Measurements from ENCODE around the gene TMCO1. TPM values are rescaled to one million over a fixed set of nuclear protein-coding genes. Genes with fewer than 3 reads are reported as not detected.
"Not testable (repeated sequence)": the region's sequence is repeated elsewhere in the genome, so short reads cannot be mapped to it uniquely, and the experiment has no call there.

The TMCO1 gene
- total and polyA plus RNA-seq, 11 donors: 27.4 to 102 (median 54.3) TPM

DNA sequence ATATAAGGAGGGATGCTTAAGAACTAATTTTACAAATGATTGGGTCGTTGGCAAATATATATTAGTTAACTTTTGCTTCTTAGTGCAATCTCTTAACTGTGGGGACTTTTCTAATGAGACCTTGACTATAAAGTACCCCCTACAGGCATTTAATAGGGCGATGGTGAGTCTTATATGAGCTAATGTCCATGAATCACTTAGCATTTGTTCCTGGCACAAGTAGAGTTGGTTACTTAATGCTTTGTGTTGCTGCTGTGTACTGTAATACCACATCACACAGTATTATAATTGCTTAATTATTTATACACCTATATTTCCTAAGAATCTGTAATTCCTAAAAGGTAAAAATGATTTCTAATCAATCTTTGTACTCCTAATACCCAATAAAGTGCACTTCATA, 25.3 kb upstream of the TMCO1 start:
- 66 to 84% (median 69%) methylated on average over 2 of the region's 2 CpGs for WGBS, 4 donors
- intact Hi-C loops (cut with DNase I): no loop called here
- DNase-seq (no peak), ATAC-seq (no peak)
- TF ChIP-seq CTCF (IDR thresholded peaks at IDR 0.05): no peak
- no peak for TF ChIP-seq POLR2A (IDR thresholded peaks at IDR 0.05)
- Histone ChIP-seq H3K4me1 (no peaks in the 10 kb centered on the region), H3K4me3 (no peak overlapping the region), H3K9me3 (peaks cover 0 to 1% (median 0%) of the 10 kb centered on the region in 12 donors), H3K36me3 (no peaks in the 10 kb centered on the region), H3K27me3 (no peaks in the 10 kb centered on the region), H3K27ac (no peak overlapping the region)

DNA sequence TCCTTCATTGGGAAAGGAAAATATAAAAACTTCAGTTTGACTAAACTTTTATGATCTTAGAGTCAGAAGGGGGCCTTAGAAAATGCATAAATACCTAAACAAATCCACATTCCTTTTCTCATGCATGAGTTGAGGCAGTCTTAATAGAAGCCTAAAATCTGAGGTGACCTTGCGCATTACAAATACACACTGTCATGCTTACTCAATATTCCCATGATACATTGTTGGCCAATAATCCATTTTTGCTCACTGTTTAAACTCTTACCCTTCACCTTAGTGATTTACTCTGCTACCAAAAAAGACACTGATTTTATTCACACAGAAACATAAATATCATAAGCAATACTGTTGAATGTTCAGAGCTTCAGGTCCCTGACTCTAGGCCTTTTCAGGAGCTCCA, 19.1 kb upstream of the TMCO1 start:
- Histone ChIP-seq H3K36me3 (no peaks in the 10 kb centered on the region), H3K9me3 (peaks cover 0 to 4% (median 0%) of the 10 kb centered on the region in 12 donors), H3K4me1 (no peaks in the 10 kb centered on the region), H3K4me3 (no peak overlapping the region), H3K27me3 (no peaks in the 10 kb centered on the region), H3K27ac (no peak overlapping the region)
- ATAC-seq (no peak), DNase-seq (no peak)
- intact Hi-C loops (cut with DNase I): no loop called here
- TF ChIP-seq CTCF (IDR thresholded peaks at IDR 0.05): no peak
- TF ChIP-seq POLR2A (IDR thresholded peaks at IDR 0.05): no peak
- 93 to 100% (median 98%) methylated on average over 1 of the region's 1 CpG for WGBS, 4 donors

- DNase-seq; H3K36me3 ChIP-seq; H3K27me3 ChIP-seq; H3K4me3 ChIP-seq; intact Hi-C loops (cut with DNase I); H3K27ac ChIP-seq; ATAC-seq; H3K9me3 ChIP-seq; H3K4me1 ChIP-seq: not testable (repeated sequence)
- 91 to 94% (median 93%) methylated on average over 10 to 11 of the region's 11 CpGs for WGBS, 4 donors
These were observed 14.9 kb upstream of the TMCO1 start for GRCh38 chr1:165783519-165783918.

- H3K4me3 ChIP-seq, H3K27ac ChIP-seq, H3K27me3 ChIP-seq, DNase-seq, H3K9me3 ChIP-seq, ATAC-seq, H3K4me1 ChIP-seq: not testable (repeated sequence)
- WGBS, 4 donors: 69 to 90% (median 86%) methylated on average over 2 of the region's 3 CpGs
- intact Hi-C loops (cut with DNase I): loop anchor here in 2 of 10 donors (10.0 kb wide), 2 partner anchors 47 to 173 kb away; partner anchors contain the start of gene UCK2 (in 1 of the 2)
- H3K36me3 ChIP-seq: peaks cover 0 to 18% (median 6%) of the 10 kb centered on the region in 9 donors
These were observed 9.5 kb upstream of the TMCO1 start for GRCh38 chr1:165778197-165778596.

DNA sequence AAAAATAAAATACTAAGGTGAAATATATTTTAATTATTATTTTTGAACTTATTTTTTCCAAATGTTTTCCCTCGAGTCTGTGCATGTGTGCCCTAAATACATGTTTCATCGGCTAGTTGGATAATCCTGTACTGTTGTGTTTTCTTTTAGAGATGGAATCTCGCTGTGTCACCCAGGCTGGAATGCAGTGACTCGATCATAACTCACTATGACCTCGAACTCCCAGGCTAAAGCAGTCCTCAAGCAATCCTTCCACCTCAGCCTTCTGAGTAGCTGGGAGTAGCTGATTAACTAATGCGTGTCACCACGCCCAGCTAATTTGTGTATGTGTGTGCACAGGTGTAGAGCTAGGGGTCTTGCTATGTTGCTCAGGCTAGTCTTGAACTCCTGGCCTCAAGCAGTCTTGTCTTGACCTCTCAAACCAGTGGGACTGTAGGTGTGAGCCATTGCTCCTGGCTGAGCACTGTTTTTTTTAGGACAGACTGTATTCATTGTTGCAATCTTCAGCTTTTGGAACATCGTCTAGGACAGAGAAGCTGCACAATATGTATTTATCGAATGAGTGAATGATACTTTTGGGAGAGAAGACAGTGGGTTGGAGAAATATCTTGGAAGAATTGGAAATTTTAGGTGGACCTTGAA, 4.8 kb upstream of the TMCO1 start:
- ATAC-seq (no peak), DNase-seq (no peak)
- no peak overlapping the region for H3K27ac ChIP-seq
- no peaks in the 10 kb centered on the region for H3K9me3 ChIP-seq
- peaks cover 0 to 18% (median 6%) of the 10 kb centered on the region in 9 donors for H3K36me3 ChIP-seq
- TF ChIP-seq CTCF (IDR thresholded peaks at IDR 0.05) (no peak), POLR2A (IDR thresholded peaks at IDR 0.05) (no peak)
- no peaks in the 10 kb centered on the region for H3K27me3 ChIP-seq
- intact Hi-C loops (cut with DNase I): loop anchor here in 2 of 10 donors (5.0 to 10.0 kb wide), 3 partner anchors 51 to 169 kb away; partner anchors contain the start of gene UCK2 (in 2 of the 2)
- 80 to 89% (median 88%) methylated on average over 9 of the region's 9 CpGs for WGBS, 4 donors
- H3K4me3 ChIP-seq: no peak overlapping the region
- H3K4me1 ChIP-seq: peaks cover 5 to 18% (median 14%) of the 10 kb centered on the region in 12 donors

Data from heart left ventricle (tissue), 16 donors.